Uterus (tissue), 2 donors: ENCODE data around the gene VWF.

Experiments
- POLR2A ChIP-seq, 2 donors: fragments of 450-650 bp; IDR thresholded peaks; one replicate each; pipeline ENCODE4 v1.6.1; 2016; ENCODE audit warnings: antibody characterized with exemption in 2 of 2, mild to moderate bottlenecking in 1 of 2, moderate library complexity in 1 of 2
- TF ChIP-seq, protein P1 (sequence below), 4 experiments: fragments of 200-600 bp in 2 of 4; fragments of 450-650 bp in 2 of 4; sonication (generic) in 2 of 4; IDR thresholded peaks; one replicate each; pipeline ENCODE4 v1.5.1; 2016 to 2019; ENCODE audit warnings: antibody characterized with exemption in 4 of 4, mild to moderate bottlenecking in 2 of 4, moderate library complexity in 1 of 4

DNA sequence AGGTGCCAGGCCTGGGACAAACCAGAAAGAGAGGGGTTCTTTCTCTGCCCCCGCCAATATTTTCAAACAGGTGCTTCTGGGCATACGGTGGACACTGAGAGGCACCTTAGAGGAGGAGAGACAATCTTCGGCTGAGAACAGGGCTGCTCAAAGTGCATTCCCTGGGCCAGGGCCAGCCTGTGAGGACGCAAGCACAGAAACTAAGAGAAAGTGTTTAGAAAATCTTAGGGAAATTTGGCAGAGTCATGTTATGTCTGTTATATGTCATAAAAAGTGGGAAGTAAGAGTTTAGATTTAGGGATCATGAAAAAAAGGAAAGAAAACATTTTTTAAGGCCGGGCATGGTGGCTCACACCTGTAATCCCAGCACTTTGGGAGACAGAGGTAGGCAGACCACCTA, 83.7 kb downstream of the VWF start:
- TF ChIP-seq, protein P1, sequence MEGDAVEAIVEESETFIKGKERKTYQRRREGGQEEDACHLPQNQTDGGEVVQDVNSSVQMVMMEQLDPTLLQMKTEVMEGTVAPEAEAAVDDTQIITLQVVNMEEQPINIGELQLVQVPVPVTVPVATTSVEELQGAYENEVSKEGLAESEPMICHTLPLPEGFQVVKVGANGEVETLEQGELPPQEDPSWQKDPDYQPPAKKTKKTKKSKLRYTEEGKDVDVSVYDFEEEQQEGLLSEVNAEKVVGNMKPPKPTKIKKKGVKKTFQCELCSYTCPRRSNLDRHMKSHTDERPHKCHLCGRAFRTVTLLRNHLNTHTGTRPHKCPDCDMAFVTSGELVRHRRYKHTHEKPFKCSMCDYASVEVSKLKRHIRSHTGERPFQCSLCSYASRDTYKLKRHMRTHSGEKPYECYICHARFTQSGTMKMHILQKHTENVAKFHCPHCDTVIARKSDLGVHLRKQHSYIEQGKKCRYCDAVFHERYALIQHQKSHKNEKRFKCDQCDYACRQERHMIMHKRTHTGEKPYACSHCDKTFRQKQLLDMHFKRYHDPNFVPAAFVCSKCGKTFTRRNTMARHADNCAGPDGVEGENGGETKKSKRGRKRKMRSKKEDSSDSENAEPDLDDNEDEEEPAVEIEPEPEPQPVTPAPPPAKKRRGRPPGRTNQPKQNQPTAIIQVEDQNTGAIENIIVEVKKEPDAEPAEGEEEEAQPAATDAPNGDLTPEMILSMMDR (IDR thresholded peaks at IDR 0.05) = no peak
- TF ChIP-seq POLR2A (IDR thresholded peaks at IDR 0.05) = no peak
